ENCODE results near the gene ACAN.

Gene ACAN

GRCh38 chr15:88902846-88903245 lies 99.6 kb downstream of the ACAN start:
- no peak overlapping the region for H3K4me3 ChIP-seq (ENCODE audit: low read length)
- peaks cover 6% of the 10 kb centered on the region for H3K4me1 ChIP-seq (ENCODE audit: insufficient read depth, low read length)
- peaks cover 89% of the 10 kb centered on the region for H3K36me3 ChIP-seq (ENCODE audit: insufficient read depth, low read length)
- H3K27ac ChIP-seq (ENCODE audit: low read depth, low read length), result no peak overlapping the region
- 87% methylated on average over 2 of the region's 2 CpGs for WGBS
- H3K9ac ChIP-seq (ENCODE audit: low read depth, low read length), result no peak overlapping the region
- no peaks in the 10 kb centered on the region for H3K9me3 ChIP-seq (ENCODE audit: insufficient read depth, low read depth, low read length)
- H3K27me3 ChIP-seq (ENCODE audit: insufficient read depth, low read length), result no peaks in the 10 kb centered on the region

GRCh38 chr15:88904257-88904623 lies 101.0 kb downstream of the ACAN start:
- Histone ChIP-seq H3K4me1 (ENCODE audit: insufficient read depth, low read length) (0 out of 2 replicates have a peak, but pooled peaks cover 4% of the 10 kb centered on the region), H3K27me3 (ENCODE audit: insufficient read depth, low read length) (no peaks in the 10 kb centered on the region), H3K4me3 (ENCODE audit: low read length) (no peak overlapping the region), H3K27ac (ENCODE audit: low read depth, low read length) (no peak overlapping the region), H3K9me3 (ENCODE audit: insufficient read depth, low read depth, low read length) (no peaks in the 10 kb centered on the region), H3K36me3 (ENCODE audit: insufficient read depth, low read length) (peaks cover 98% of the 10 kb centered on the region), H3K9ac (ENCODE audit: low read depth, low read length) (no peak overlapping the region)
- WGBS, result 87% methylated on average over 2 of the region's 2 CpGs

- Histone ChIP-seq H3K36me3 (ENCODE audit: insufficient read depth, low read length) (peaks cover 98% of the 10 kb centered on the region), H3K4me3 (ENCODE audit: low read length) (no peak overlapping the region), H3K27ac (ENCODE audit: low read depth, low read length) (no peak overlapping the region), H3K4me1 (ENCODE audit: insufficient read depth, low read length) (0 out of 2 replicates have a peak, but pooled peaks cover 4% of the 10 kb centered on the region), H3K9me3 (ENCODE audit: insufficient read depth, low read depth, low read length) (no peaks in the 10 kb centered on the region), H3K27me3 (ENCODE audit: insufficient read depth, low read length) (no peaks in the 10 kb centered on the region), H3K9ac (ENCODE audit: low read depth, low read length) (no peak overlapping the region)
- WGBS, result 59% methylated on average over 10 of the region's 10 CpGs
These were observed 101.5 kb downstream of the ACAN start for GRCh38 chr15:88904624-88905327.

GRCh38 chr15:88905576-88905975 lies 102.3 kb downstream of the ACAN start:
- H3K9me3 ChIP-seq (ENCODE audit: insufficient read depth, low read depth, low read length), result no peaks in the 10 kb centered on the region
- H3K4me1 ChIP-seq (ENCODE audit: insufficient read depth, low read length), result peaks cover 9% of the 10 kb centered on the region
- 94% methylated on average over 11 of the region's 11 CpGs for WGBS
- no peak overlapping the region for H3K27ac ChIP-seq (ENCODE audit: low read depth, low read length)
- no peak overlapping the region for H3K4me3 ChIP-seq (ENCODE audit: low read length)
- H3K27me3 ChIP-seq (ENCODE audit: insufficient read depth, low read length), result no peaks in the 10 kb centered on the region
- H3K36me3 ChIP-seq (ENCODE audit: insufficient read depth, low read length), result peaks cover 98% of the 10 kb centered on the region
- H3K9ac ChIP-seq (ENCODE audit: low read depth, low read length), result no peak overlapping the region

- Histone ChIP-seq H3K4me1 (ENCODE audit: insufficient read depth, low read length) (peaks cover 14% of the 10 kb centered on the region), H3K27me3 (ENCODE audit: insufficient read depth, low read length) (no peaks in the 10 kb centered on the region), H3K27ac (ENCODE audit: low read depth, low read length) (no peak overlapping the region), H3K36me3 (ENCODE audit: insufficient read depth, low read length) (peaks cover 98% of the 10 kb centered on the region), H3K4me3 (ENCODE audit: low read length) (no peak overlapping the region), H3K9me3 (ENCODE audit: insufficient read depth, low read depth, low read length) (no peaks in the 10 kb centered on the region), H3K9ac (ENCODE audit: low read depth, low read length) (no peak overlapping the region)
- WGBS, result 90% methylated on average over 1 of the region's 1 CpG
These were observed 102.9 kb downstream of the ACAN start for GRCh38 chr15:88906130-88906529.

- Histone ChIP-seq H3K9me3 (ENCODE audit: insufficient read depth, low read depth, low read length) (no peaks in the 10 kb centered on the region), H3K27ac (ENCODE audit: low read depth, low read length) (no peak overlapping the region), H3K27me3 (ENCODE audit: insufficient read depth, low read length) (no peaks in the 10 kb centered on the region), H3K9ac (ENCODE audit: low read depth, low read length) (no peak overlapping the region), H3K4me1 (ENCODE audit: insufficient read depth, low read length) (peaks cover 15% of the 10 kb centered on the region), H3K4me3 (ENCODE audit: low read length) (no peak overlapping the region), H3K36me3 (ENCODE audit: insufficient read depth, low read length) (peaks cover 95% of the 10 kb centered on the region)
- WGBS, result 96% methylated on average over 7 of the region's 7 CpGs
These were observed 103.3 kb downstream of the ACAN start for GRCh38 chr15:88906551-88906950.

- Histone ChIP-seq H3K27me3 (ENCODE audit: insufficient read depth, low read length) (no peaks in the 10 kb centered on the region), H3K36me3 (ENCODE audit: insufficient read depth, low read length) (peaks cover 89% of the 10 kb centered on the region), H3K27ac (ENCODE audit: low read depth, low read length) (no peak overlapping the region), H3K9ac (ENCODE audit: low read depth, low read length) (no peak overlapping the region), H3K4me1 (ENCODE audit: insufficient read depth, low read length) (peaks cover 18% of the 10 kb centered on the region), H3K4me3 (ENCODE audit: low read length) (no peak overlapping the region), H3K9me3 (ENCODE audit: insufficient read depth, low read depth, low read length) (no peaks in the 10 kb centered on the region)
- 96% methylated on average over 14 of the region's 14 CpGs for WGBS
These were observed 103.9 kb downstream of the ACAN start for GRCh38 chr15:88907111-88907510.

- H3K27ac ChIP-seq (ENCODE audit: low read depth, low read length), result no peak overlapping the region
- peaks cover 79% of the 10 kb centered on the region for H3K36me3 ChIP-seq (ENCODE audit: insufficient read depth, low read length)
- no peaks in the 10 kb centered on the region for H3K27me3 ChIP-seq (ENCODE audit: insufficient read depth, low read length)
- H3K9me3 ChIP-seq (ENCODE audit: insufficient read depth, low read depth, low read length), result no peaks in the 10 kb centered on the region
- WGBS, result 93% methylated on average over 12 of the region's 12 CpGs
- no peak overlapping the region for H3K9ac ChIP-seq (ENCODE audit: low read depth, low read length)
- H3K4me3 ChIP-seq (ENCODE audit: low read length), result no peak overlapping the region
- H3K4me1 ChIP-seq (ENCODE audit: insufficient read depth, low read length), result peaks cover 18% of the 10 kb centered on the region
These were observed 104.9 kb downstream of the ACAN start for GRCh38 chr15:88908123-88908522.

GRCh38 chr15:88908697-88909621 lies 105.7 kb downstream of the ACAN start:
- H3K4me3 ChIP-seq (ENCODE audit: low read length), result no peak overlapping the region
- H3K9me3 ChIP-seq (ENCODE audit: insufficient read depth, low read depth, low read length), result no peaks in the 10 kb centered on the region
- peaks cover 71% of the 10 kb centered on the region for H3K36me3 ChIP-seq (ENCODE audit: insufficient read depth, low read length)
- no peaks in the 10 kb centered on the region for H3K27me3 ChIP-seq (ENCODE audit: insufficient read depth, low read length)
- H3K9ac ChIP-seq (ENCODE audit: low read depth, low read length), result no peak overlapping the region
- H3K27ac ChIP-seq (ENCODE audit: low read depth, low read length), result no peak overlapping the region
- WGBS, result 94% methylated on average over 16 of the region's 16 CpGs
- H3K4me1 ChIP-seq (ENCODE audit: insufficient read depth, low read length), result peaks cover 18% of the 10 kb centered on the region

- no peaks in the 10 kb centered on the region for H3K9me3 ChIP-seq (ENCODE audit: insufficient read depth, low read depth, low read length)
- no peak overlapping the region for H3K4me3 ChIP-seq (ENCODE audit: low read length)
- H3K4me1 ChIP-seq (ENCODE audit: insufficient read depth, low read length), result peaks cover 15% of the 10 kb centered on the region
- no peak overlapping the region for H3K27ac ChIP-seq (ENCODE audit: low read depth, low read length)
- H3K9ac ChIP-seq (ENCODE audit: low read depth, low read length), result 0 out of 2 replicates have a peak overlapping the region, but pooled peaks have one; percentile 18
- WGBS, result 92% methylated on average over 12 of the region's 12 CpGs
- no peaks in the 10 kb centered on the region for H3K27me3 ChIP-seq (ENCODE audit: insufficient read depth, low read length)
- H3K36me3 ChIP-seq (ENCODE audit: insufficient read depth, low read length), result peaks cover 60% of the 10 kb centered on the region
These were observed 107.0 kb downstream of the ACAN start for GRCh38 chr15:88909956-88910831.
